ENCODE results near the gene TCN2. TPM values are rescaled to one million over a fixed set of nuclear protein-coding genes. Genes with fewer than 3 reads are reported as not detected.
"Not testable (repeated sequence)": the region's sequence is repeated elsewhere in the genome, so short reads cannot be mapped to it uniquely, and the experiment has no call there.

TCN2 gene
- total and polyA plus RNA-seq, 10 donors: 7.3 to 110 (median 48.5) TPM

DNA sequence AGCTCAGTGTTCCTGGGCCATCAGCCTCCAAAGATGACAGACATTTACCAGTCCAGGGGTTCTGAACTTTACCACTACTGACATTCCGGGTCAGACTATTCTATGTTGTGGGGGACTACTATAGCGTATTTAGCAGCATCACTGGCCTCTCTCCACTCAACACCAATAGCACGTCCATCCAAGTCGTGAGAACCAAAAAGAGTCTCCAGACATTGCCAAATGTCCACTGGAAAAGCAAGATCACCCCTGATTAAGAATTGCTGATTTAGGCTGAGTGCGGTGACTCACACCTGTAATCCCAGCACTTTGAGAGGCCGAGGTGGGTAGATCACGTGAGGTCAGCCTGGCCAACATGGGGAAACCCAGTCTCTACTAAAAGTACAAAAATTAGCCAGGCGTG lies 20.6 kb upstream of the TCN2 start:
- H3K9me3 ChIP-seq: no peaks in the 10 kb centered on the region
- H3K27ac ChIP-seq: no peak overlapping the region
- TF ChIP-seq POLR2A (IDR thresholded peaks at IDR 0.05): no peak
- TF ChIP-seq CTCF (IDR thresholded peaks at IDR 0.05 in 8 of 11, conservative IDR thresholded peaks at IDR 0.05 in 3 of 11): no peak
- no peak for TF ChIP-seq POLR2AphosphoS5 (IDR thresholded peaks at IDR 0.05)
- 93 to 99% (median 95%) methylated on average over 8 of the region's 8 CpGs for WGBS, 5 donors
- DNase-seq: no peak
- no peaks in the 10 kb centered on the region for H3K27me3 ChIP-seq (replicated peaks in 1 of 7)
- no peak overlapping the region for H3K4me3 ChIP-seq
- H3K36me3 ChIP-seq: peaks cover 17 to 84% (median 82%) of the 10 kb centered on the region in 6 donors
- peaks cover 14 to 26% (median 18%) of the 10 kb centered on the region in 6 donors for H3K4me1 ChIP-seq
- intact Hi-C loops (cut with DNase I; ENCODE audit: low total_unique reads): no loop called here

DNA sequence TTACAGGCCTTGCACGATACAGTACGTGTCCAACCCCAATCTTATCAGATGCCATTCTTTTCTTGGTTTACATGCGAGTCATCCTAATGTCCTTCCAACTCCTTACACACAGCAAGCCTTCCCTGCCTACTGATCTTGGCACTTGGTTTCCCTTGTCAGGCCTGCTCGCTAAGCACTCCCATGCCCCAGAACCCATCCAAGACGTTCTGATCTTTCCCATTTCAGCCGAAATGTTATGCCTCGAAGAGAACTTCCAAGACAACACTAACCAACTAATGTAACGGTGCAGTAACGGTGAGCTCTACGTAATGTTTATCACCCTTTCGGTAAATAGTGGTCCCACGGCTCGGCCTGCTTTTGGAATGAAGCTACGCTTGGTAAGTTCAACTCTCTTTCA lies 15.8 kb upstream of the TCN2 start:
- Histone ChIP-seq H3K4me1 (peaks cover 19 to 34% (median 25%) of the 10 kb centered on the region in 6 donors), H3K27ac (peak overlapping the region in 7 of 8 donors; percentile 58 to 91 (median 89)), H3K27me3 (replicated peaks in 1 of 7) (peaks cover 0 to 5% (median 0%) of the 10 kb centered on the region in 7 donors), H3K9me3 (no peaks in the 10 kb centered on the region), H3K36me3 (peaks cover 7 to 36% (median 34%) of the 10 kb centered on the region in 6 donors), H3K4me3 (peak overlapping the region; percentile 77 to 99 (median 93))
- TF ChIP-seq CTCF (IDR thresholded peaks at IDR 0.05 in 8 of 11, conservative IDR thresholded peaks at IDR 0.05 in 3 of 11) (no peak), POLR2A (IDR thresholded peaks at IDR 0.05) (no peak), POLR2AphosphoS5 (IDR thresholded peaks at IDR 0.05) (no peak)
- DNase-seq: no peak
- 5 to 9% (median 6%) methylated on average over 14 of the region's 14 CpGs for WGBS, 5 donors
- intact Hi-C loops (cut with DNase I; ENCODE audit: low total_unique reads): no loop called here

- peak; percentile 97 for DNase-seq
- Histone ChIP-seq H3K27ac (peak within 1 kb of the TSS; percentile 55 to 91 (median 87)), H3K27me3 (replicated peaks in 1 of 7) (peaks cover 0 to 5% (median 0%) of the 10 kb centered on the region in 7 donors), H3K4me3 (peak within 1 kb of the TSS; percentile 77 to 99 (median 93)), H3K9me3 (no peaks in the 10 kb centered on the region), H3K36me3 (peaks cover 3 to 30% (median 28%) of the 10 kb centered on the region in 6 donors), H3K4me1 (peaks cover 19 to 34% (median 25%) of the 10 kb centered on the region in 6 donors)
- TF ChIP-seq POLR2A (IDR thresholded peaks at IDR 0.05): no peak
- peak in 1 of 11 experiments; percentile 18 for TF ChIP-seq CTCF (IDR thresholded peaks at IDR 0.05 in 8 of 11, conservative IDR thresholded peaks at IDR 0.05 in 3 of 11)
- TF ChIP-seq POLR2AphosphoS5 (IDR thresholded peaks at IDR 0.05): peak; percentile 87 to 88 (median 88)
- intact Hi-C loops (cut with DNase I; ENCODE audit: low total_unique reads): no loop called here
- WGBS, 5 donors: 0 to 1% (median 0%) methylated on average over 43 to 49 of the region's 49 CpGs
Measured at GRCh38 chr22:30591588-30592359, 15.2 kb upstream of the TCN2 start, which contains the start of gene PES1. Gene PES1 (minus strand): TSS chr22:30591910. CDS start chr22:30591833, 77 bp downstream.

DNA sequence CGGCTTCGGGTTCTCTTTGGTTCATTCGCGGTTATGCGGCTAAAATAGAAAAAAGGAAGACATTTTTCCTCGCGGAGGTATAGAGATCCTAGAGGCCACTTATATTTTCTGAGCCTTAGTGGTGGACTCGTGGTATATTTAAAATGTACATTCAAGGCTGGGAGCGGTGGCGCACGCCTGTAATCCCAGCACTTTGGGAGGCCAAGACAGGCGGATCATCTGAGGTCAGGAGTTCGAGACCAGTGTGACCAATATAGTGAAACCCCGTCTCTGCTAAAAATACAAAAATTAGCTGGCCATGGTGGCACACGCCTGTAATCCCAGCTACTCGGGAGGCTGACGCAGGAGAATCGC lies 14.6 kb upstream of the TCN2 start:
- Histone ChIP-seq H3K4me1 (peaks cover 19 to 34% (median 25%) of the 10 kb centered on the region in 6 donors), H3K36me3 (peaks cover 3 to 25% (median 23%) of the 10 kb centered on the region in 6 donors), H3K27ac (peak overlapping the region in 4 of 8 donors; percentile 85 to 91 (median 90)), H3K4me3 (peak overlapping the region in 6 of 8 donors; percentile 91 to 99 (median 94))
- DNase-seq; H3K9me3 ChIP-seq; H3K27me3 ChIP-seq (replicated peaks in 1 of 7); intact Hi-C loops (cut with DNase I; ENCODE audit: low total_unique reads): not testable (repeated sequence)
- WGBS, 5 donors: 35 to 45% (median 36%) methylated on average over 18 of the region's 18 CpGs

All from spleen (tissue), 11 donors.